ENCODE results near the gene FAM163B. TPM values are rescaled to one million over a fixed set of nuclear protein-coding genes. Genes with fewer than 3 reads are reported as not detected.

Gene FAM163B
- total RNA-seq, 1 donor from 2014 or later = not detected

GRCh38 chr9:133649194-133649593 is 40.0 kb upstream of the FAM163B start:
- Histone ChIP-seq H3K4me1 (ENCODE audit: insufficient read depth, low read length) (no peaks in the 10 kb centered on the region), H3K79me2 (ENCODE audit: insufficient read depth, low read length) (no peaks in the 10 kb centered on the region), H3K9ac (ENCODE audit: low read length) (no peak overlapping the region), H2AFZ (ENCODE audit: low read depth, low read length) (no peak overlapping the region), H3K27ac (ENCODE audit: low read depth, low read length) (no peak overlapping the region), H3K9me3 (ENCODE audit: insufficient read depth, low read depth, low read length) (no peaks in the 10 kb centered on the region), H3K4me3 (ENCODE audit: insufficient read depth, low read depth, low read length) (no peak overlapping the region), H3K27me3 (ENCODE audit: insufficient read depth, low read length) (peaks cover 23% of the 10 kb centered on the region), H4K20me1 (ENCODE audit: insufficient read depth, low read length) (no peaks in the 10 kb centered on the region), H3K36me3 (ENCODE audit: insufficient read depth, low read length) (no peaks in the 10 kb centered on the region), H3K4me2 (ENCODE audit: low read length) (no peak overlapping the region)
- no peak for TF ChIP-seq EZH2 (IDR thresholded peaks at IDR 0.05; ENCODE audit: insufficient read depth, low read length)
- TF ChIP-seq, protein P1, sequence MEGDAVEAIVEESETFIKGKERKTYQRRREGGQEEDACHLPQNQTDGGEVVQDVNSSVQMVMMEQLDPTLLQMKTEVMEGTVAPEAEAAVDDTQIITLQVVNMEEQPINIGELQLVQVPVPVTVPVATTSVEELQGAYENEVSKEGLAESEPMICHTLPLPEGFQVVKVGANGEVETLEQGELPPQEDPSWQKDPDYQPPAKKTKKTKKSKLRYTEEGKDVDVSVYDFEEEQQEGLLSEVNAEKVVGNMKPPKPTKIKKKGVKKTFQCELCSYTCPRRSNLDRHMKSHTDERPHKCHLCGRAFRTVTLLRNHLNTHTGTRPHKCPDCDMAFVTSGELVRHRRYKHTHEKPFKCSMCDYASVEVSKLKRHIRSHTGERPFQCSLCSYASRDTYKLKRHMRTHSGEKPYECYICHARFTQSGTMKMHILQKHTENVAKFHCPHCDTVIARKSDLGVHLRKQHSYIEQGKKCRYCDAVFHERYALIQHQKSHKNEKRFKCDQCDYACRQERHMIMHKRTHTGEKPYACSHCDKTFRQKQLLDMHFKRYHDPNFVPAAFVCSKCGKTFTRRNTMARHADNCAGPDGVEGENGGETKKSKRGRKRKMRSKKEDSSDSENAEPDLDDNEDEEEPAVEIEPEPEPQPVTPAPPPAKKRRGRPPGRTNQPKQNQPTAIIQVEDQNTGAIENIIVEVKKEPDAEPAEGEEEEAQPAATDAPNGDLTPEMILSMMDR (IDR thresholded peaks at IDR 0.05; ENCODE audit: insufficient read depth, low read depth, low read length) = no peak
- DNase-seq (ENCODE audit: low read depth) (no peak), FAIRE-seq (no peak)
- Mint-ChIP-seq H3K4me1 (ENCODE audit: low read depth, unreplicated experiment) (peaks cover 4% of the 10 kb centered on the region), H3K27ac (ENCODE audit: unreplicated experiment) (no peak overlapping the region), H3K27me3 (ENCODE audit: low read depth, unreplicated experiment) (peaks cover 68% of the 10 kb centered on the region), H3K9me3 (ENCODE audit: unreplicated experiment) (no peaks in the 10 kb centered on the region), H3K4me3 (ENCODE audit: unreplicated experiment) (no peak overlapping the region), H3K36me3 (ENCODE audit: low read depth, unreplicated experiment) (no peaks in the 10 kb centered on the region)

GRCh38 chr9:133647765-133648469 is 38.7 kb upstream of the FAM163B start:
- Mint-ChIP-seq H3K4me3 (ENCODE audit: unreplicated experiment) (no peak overlapping the region), H3K36me3 (ENCODE audit: low read depth, unreplicated experiment) (no peaks in the 10 kb centered on the region), H3K4me1 (ENCODE audit: low read depth, unreplicated experiment) (peaks cover 4% of the 10 kb centered on the region), H3K27ac (ENCODE audit: unreplicated experiment) (no peak overlapping the region), H3K9me3 (ENCODE audit: unreplicated experiment) (no peaks in the 10 kb centered on the region), H3K27me3 (ENCODE audit: low read depth, unreplicated experiment) (peaks cover 65% of the 10 kb centered on the region)
- Histone ChIP-seq H2AFZ (ENCODE audit: low read depth, low read length) (no peak overlapping the region), H3K4me2 (ENCODE audit: low read length) (no peak overlapping the region), H3K79me2 (ENCODE audit: insufficient read depth, low read length) (no peaks in the 10 kb centered on the region), H3K4me1 (ENCODE audit: insufficient read depth, low read length) (no peaks in the 10 kb centered on the region), H3K4me3 (ENCODE audit: insufficient read depth, low read depth, low read length) (no peak overlapping the region), H3K9me3 (ENCODE audit: insufficient read depth, low read depth, low read length) (no peaks in the 10 kb centered on the region), H3K9ac (ENCODE audit: low read length) (no peak overlapping the region), H3K27ac (ENCODE audit: low read depth, low read length) (no peak overlapping the region), H3K27me3 (ENCODE audit: insufficient read depth, low read length) (peaks cover 23% of the 10 kb centered on the region), H4K20me1 (ENCODE audit: insufficient read depth, low read length) (no peaks in the 10 kb centered on the region), H3K36me3 (ENCODE audit: insufficient read depth, low read length) (no peaks in the 10 kb centered on the region)
- TF ChIP-seq, protein P1 (IDR thresholded peaks at IDR 0.05; ENCODE audit: insufficient read depth, low read depth, low read length) = no peak
- no peak for TF ChIP-seq EZH2 (IDR thresholded peaks at IDR 0.05; ENCODE audit: insufficient read depth, low read length)
- DNase-seq (ENCODE audit: low read depth) = no peak
- FAIRE-seq = no peak

DNA sequence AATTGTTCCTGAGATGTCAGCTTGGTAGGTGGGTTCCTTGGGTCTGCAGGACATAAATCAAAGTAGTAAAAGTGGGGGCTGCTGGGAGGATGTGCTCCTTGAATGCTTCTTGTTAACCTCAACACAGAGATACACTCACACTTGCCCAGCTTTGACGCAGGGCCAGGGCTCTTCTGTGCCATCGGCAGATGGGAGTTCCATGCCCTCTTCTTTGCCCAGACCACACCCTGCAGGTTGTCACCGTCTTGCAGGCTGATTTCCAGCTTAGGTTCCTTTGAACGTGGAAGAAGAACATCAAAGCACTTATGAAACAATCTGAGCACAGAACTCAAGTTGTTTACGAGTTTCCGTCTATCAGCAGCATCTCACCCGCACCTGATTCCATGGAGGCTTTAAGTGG is 38.0 kb upstream of the FAM163B start:
- no peaks in the 10 kb centered on the region for H4K20me1 ChIP-seq (ENCODE audit: insufficient read depth, low read length)
- TF ChIP-seq, protein P1 (IDR thresholded peaks at IDR 0.05; ENCODE audit: insufficient read depth, low read depth, low read length) = no peak
- no peak for TF ChIP-seq EZH2 (IDR thresholded peaks at IDR 0.05; ENCODE audit: insufficient read depth, low read length)
- H3K4me1 ChIP-seq (ENCODE audit: insufficient read depth, low read length) = no peaks in the 10 kb centered on the region
- Mint-ChIP-seq H3K36me3 (ENCODE audit: low read depth, unreplicated experiment) (no peaks in the 10 kb centered on the region), H3K9me3 (ENCODE audit: unreplicated experiment) (no peaks in the 10 kb centered on the region), H3K27me3 (ENCODE audit: low read depth, unreplicated experiment) (peaks cover 57% of the 10 kb centered on the region), H3K4me3 (ENCODE audit: unreplicated experiment) (no peak overlapping the region), H3K4me1 (ENCODE audit: low read depth, unreplicated experiment) (peaks cover 4% of the 10 kb centered on the region), H3K27ac (ENCODE audit: unreplicated experiment) (no peak overlapping the region)
- FAIRE-seq (no peak), DNase-seq (ENCODE audit: low read depth) (no peak)
- no peak overlapping the region for H3K4me3 ChIP-seq (ENCODE audit: insufficient read depth, low read depth, low read length)
- H3K27me3 ChIP-seq (ENCODE audit: insufficient read depth, low read length) = peaks cover 23% of the 10 kb centered on the region
- H2AFZ ChIP-seq (ENCODE audit: low read depth, low read length) = no peak overlapping the region
- H3K4me2 ChIP-seq (ENCODE audit: low read length) = no peak overlapping the region
- H3K79me2 ChIP-seq (ENCODE audit: insufficient read depth, low read length) = no peaks in the 10 kb centered on the region
- no peaks in the 10 kb centered on the region for H3K9me3 ChIP-seq (ENCODE audit: insufficient read depth, low read depth, low read length)
- no peaks in the 10 kb centered on the region for H3K36me3 ChIP-seq (ENCODE audit: insufficient read depth, low read length)
- no peak overlapping the region for H3K9ac ChIP-seq (ENCODE audit: low read length)
- H3K27ac ChIP-seq (ENCODE audit: low read depth, low read length) = no peak overlapping the region
